SJCRH30 (cell line): ENCODE data around the gene RHOH. TPM values are rescaled to one million over a fixed set of nuclear protein-coding genes. Genes with fewer than 3 reads are reported as not detected.

Experiments
- DNase-seq, 2 experiments: peaks; one replicate each; pipeline ENCODE4 v3.0.0-alpha.2; 2015 to 2020
- H3K27ac ChIP-seq: fragments of 250-450 bp; sonication (Bioruptor Pico); 2 replicates; pipeline ENCODE4 v1.5.1; 2020; ENCODE audit warnings: mild to moderate bottlenecking, moderate library complexity
- H3K27me3 ChIP-seq: fragments of 250-450 bp; sonication (Bioruptor Pico); 2 replicates; pipeline ENCODE4 v1.5.1; 2020; ENCODE audit warnings: mild to moderate bottlenecking, moderate library complexity
- H3K36me3 ChIP-seq: fragments of 250-450 bp; sonication (Bioruptor Pico); 2 replicates; pipeline ENCODE4 v1.5.1; 2020; ENCODE audit warnings: mild to moderate bottlenecking, moderate library complexity
- H3K4me1 ChIP-seq: fragments of 250-450 bp; sonication (Bioruptor Pico); 2 replicates; pipeline ENCODE4 v1.5.1; 2020; ENCODE audit warnings: mild to moderate bottlenecking, moderate library complexity
- H3K4me3 ChIP-seq: fragments of 250-450 bp; sonication (Bioruptor Pico); 2 replicates; pipeline ENCODE4 v1.5.1; 2020; ENCODE audit warnings: mild to moderate bottlenecking, moderate library complexity
- H3K9me3 ChIP-seq: fragments of 250-450 bp; sonication (Bioruptor Pico); replicated peaks from 2 replicates; pipeline ENCODE4 v1.5.1; 2020; ENCODE audit warnings: mild to moderate bottlenecking, moderate library complexity
- total RNA-seq: library from RNA; depleted of rRNA; stranded (reverse); fragments of >200 nt; shearing (Covaris generic); gene quantifications from 2 replicates; pipeline ENCODE4 v1.2.3, GENCODE V29; 2014

The RHOH gene
- total RNA-seq, 1 experiment from 2014 or later: not detected

DNA sequence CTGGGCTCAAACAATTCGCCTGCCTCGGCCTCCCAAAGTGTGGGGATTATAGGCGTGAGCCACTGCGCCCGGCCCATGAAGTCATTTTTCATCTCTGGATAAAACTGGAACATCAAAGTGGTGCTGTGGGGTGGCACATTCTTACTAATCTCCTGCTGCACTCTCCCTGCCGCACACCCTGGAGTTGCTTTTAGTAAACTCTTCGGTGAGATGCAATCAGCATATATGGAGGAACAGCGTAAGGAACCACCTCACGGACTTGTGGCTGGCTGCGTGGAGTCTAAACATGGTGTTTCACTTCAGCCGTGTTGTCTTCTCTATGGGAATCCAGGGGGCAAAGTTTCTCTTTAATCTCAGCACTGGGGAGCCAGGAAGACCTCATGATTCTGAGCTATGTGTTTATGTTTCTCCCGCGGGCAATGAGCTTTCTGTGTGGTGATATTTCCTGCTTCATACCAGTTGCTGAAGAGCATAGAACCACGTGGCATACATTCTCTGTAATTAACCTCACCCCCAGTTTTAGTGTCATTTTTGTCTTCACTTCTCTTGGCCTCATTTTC, 2.1 kb upstream of the RHOH start:
- no peak overlapping the region for H3K27ac ChIP-seq
- no peaks in the 10 kb centered on the region for H3K27me3 ChIP-seq
- DNase-seq: peak; percentile 21 to 58
- H3K9me3 ChIP-seq: no peaks in the 10 kb centered on the region
- H3K4me3 ChIP-seq: peak overlapping the region; percentile 28
- peaks cover 5% of the 10 kb centered on the region; the same call in 1 of the 2 replicates for H3K4me1 ChIP-seq
- no peaks in the 10 kb centered on the region for H3K36me3 ChIP-seq

DNA sequence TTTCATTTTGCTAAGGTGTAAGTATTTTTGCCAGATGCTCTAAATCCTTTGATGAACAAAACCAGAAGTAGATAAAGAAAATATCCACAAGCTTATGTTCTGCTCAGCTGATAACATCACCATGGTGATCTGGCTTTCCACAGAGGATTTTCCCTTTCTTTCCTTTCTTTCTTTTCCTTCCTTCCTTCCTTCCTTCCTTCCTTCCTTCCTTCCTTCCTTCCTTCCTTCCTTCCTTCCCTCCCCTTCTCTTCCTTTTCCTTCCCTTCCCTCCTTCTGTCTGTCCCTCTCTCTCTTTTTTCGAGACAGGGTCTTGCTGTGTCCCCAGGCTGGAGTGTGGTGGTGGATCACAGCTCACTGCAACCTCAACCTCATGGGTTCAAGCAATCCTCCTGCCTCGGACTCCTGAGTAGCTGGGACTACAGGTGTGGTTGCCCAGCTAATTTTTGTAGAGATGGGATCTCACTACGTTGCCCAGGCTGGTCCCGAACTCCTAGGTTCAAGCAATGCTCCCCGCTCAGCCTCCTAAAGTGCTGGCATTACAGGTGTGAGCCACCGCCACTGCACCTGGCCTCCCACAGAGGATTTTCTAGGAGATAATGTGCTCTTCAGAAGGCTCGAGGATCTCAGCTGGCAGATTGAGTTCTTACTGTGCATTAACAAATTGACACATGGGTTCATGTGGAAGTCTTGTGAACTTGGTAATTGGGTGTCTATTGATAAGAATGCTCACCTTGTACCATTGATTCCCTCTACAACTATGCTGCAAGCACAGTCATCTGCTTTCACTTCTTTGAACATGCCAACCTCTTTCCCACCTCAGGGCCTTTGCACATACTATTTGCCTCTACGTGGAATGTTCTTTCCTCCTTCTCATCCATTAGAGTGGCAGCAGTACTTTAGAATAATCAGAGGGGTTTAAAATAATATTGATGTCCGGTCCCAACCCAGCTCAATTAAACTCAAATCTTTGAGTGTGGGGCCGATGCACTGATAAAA, 1.4 kb upstream of the RHOH start:
- peaks cover 13% of the 10 kb centered on the region; the same call in 1 of the 2 replicates for H3K4me1 ChIP-seq
- H3K27me3 ChIP-seq: no peaks in the 10 kb centered on the region
- no peaks in the 10 kb centered on the region for H3K36me3 ChIP-seq
- H3K4me3 ChIP-seq: peak overlapping the region; percentile 28; the same call in 1 of the 2 replicates
- no peak overlapping the region for H3K27ac ChIP-seq
- no peaks in the 10 kb centered on the region for H3K9me3 ChIP-seq
- no peak for DNase-seq

DNA sequence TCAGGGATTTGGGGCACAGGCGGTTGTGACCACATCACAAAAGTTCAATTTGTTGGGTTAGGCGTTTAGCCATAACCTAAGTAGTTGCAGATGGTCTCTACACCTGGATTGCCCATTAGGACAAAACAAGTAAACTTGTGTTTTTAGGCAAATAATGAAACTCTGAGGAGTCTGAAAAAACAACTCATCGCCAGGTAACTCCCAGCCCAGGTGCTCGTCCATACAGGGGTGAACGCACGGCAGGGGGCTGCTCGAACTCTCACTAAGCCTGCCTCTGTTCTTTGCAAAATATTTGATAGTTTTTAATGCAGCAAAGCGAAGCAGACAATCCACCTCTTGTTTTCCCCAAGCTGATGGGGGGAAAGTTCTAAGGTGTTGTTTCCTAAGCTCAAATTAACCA, 559 bp upstream of the RHOH start:
- DNase-seq: no peak
- no peak overlapping the region for H3K4me3 ChIP-seq
- no peaks in the 10 kb centered on the region for H3K27me3 ChIP-seq
- no peaks in the 10 kb centered on the region for H3K36me3 ChIP-seq
- H3K4me1 ChIP-seq: peaks cover 13% of the 10 kb centered on the region; the same call in 1 of the 2 replicates
- no peaks in the 10 kb centered on the region for H3K9me3 ChIP-seq
- no peak overlapping the region for H3K27ac ChIP-seq

DNA sequence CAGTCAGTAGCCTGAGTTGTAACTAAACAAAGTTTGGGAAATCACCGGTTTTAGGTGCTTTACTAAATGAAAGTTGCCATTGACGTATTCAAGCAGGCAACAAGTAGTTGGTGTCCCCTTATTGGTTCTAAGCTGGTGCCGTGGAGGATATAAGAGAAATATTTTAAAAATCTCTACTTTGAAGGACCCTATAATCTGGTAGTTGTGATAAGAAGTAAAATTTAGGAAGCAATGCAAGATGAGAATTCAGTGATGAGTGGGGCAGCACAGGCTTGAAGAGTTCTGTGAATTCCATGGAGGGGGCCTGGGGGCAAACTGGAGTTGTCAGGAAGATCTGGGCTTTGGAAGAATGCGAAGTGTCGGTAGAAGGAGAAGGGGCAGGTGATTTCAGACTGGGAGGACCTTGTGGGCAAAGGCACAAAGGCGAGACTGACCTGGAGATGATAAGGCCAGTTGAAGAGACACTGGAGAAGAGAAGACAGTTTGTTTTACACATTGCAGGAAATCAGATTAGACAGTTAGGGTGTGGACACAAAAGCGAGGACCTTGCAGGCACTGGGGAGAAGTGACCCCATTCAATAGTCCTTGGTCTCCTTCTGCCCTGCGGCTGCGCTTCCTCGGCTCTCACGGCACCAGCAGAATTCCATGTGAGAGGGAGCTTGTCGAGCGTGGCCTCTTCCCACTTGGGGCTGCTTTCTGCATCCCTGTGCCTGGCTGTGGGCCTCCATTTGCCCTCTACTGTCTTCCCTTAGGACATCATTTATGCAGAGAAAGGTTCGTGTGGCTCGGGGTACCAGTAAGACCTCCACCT, 1.3 kb downstream of the RHOH start:
- DNase-seq: no peak
- H3K4me1 ChIP-seq: peaks cover 13% of the 10 kb centered on the region; the same call in 1 of the 2 replicates
- H3K27ac ChIP-seq: no peak overlapping the region
- no peak overlapping the region for H3K4me3 ChIP-seq
- H3K36me3 ChIP-seq: no peaks in the 10 kb centered on the region
- H3K9me3 ChIP-seq: no peaks in the 10 kb centered on the region
- no peaks in the 10 kb centered on the region for H3K27me3 ChIP-seq

DNA sequence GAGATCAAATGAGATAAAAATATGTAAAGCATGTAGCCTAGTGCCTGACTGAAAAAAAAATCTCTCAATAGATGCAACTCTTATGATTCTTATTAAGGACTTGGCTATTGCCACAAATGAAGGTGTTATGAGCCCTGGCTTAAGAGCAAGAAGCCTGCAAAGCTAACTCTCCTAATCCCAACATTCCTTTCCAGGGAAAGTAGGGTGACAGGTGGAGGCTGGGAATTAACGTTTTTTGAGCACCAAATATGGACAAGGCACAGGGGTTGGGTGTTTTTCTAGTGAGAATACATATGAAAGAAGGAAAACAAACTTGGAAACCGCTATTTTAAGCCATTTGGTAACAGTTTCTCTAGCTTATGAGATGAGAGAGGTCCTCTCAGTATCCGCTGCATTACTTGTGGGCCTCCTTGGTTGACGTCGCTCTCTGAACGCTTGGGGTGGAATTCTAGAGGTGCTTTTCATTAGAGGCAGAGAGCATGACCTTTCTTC, 2.4 kb downstream of the RHOH start:
- Histone ChIP-seq H3K27ac (no peak overlapping the region), H3K4me3 (no peak overlapping the region), H3K9me3 (no peaks in the 10 kb centered on the region), H3K4me1 (peaks cover 13% of the 10 kb centered on the region; the same call in 1 of the 2 replicates), H3K27me3 (no peaks in the 10 kb centered on the region), H3K36me3 (no peaks in the 10 kb centered on the region)
- DNase-seq: no peak

DNA sequence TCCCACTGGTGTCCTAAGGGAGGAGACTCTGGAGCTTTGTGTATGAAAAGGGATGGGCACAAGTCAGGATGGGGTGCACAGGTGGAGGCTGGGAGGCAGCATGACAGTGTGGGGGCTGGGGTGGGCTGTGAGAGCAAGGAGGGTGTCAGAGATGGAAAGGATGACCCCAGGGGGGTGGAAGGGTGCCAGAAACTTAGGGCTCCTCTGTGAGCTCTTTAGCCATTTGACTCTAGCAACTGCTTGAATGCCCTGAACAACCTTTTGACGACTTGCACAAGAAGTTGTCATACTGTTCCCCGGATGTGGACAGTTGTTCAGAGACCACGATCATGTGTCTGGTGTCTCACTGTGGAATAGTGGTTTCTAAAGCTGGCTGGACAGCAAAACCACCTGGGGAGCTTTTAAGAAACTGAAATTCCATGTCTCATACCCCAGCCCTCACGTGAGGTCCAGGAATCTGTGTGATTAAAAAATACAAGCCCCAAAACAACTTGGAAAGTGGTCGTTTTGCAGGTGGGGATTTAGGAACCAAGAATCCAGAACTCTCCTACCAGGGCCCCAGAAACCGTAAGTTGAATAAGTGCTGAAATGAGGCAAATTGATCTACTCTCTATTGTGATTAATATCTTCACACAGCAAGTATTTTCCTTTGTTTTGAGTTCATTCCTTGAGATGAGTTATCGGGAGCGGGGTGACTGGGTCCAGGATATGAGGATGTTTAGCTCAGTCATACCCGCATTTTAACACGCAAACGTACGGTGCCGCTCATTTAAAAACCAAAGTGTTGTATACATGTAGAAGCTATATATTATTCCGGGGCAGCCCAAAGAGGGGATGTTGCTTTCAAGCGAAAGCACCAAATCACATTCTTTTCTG, 3.4 kb downstream of the RHOH start:
- DNase-seq: peak in 1 of 2 experiments; percentile 23
- no peaks in the 10 kb centered on the region for H3K36me3 ChIP-seq
- H3K4me1 ChIP-seq: peaks cover 8% of the 10 kb centered on the region; the same call in 1 of the 2 replicates
- no peaks in the 10 kb centered on the region for H3K9me3 ChIP-seq
- no peaks in the 10 kb centered on the region for H3K27me3 ChIP-seq
- no peak overlapping the region for H3K27ac ChIP-seq
- no peak overlapping the region for H3K4me3 ChIP-seq

DNA sequence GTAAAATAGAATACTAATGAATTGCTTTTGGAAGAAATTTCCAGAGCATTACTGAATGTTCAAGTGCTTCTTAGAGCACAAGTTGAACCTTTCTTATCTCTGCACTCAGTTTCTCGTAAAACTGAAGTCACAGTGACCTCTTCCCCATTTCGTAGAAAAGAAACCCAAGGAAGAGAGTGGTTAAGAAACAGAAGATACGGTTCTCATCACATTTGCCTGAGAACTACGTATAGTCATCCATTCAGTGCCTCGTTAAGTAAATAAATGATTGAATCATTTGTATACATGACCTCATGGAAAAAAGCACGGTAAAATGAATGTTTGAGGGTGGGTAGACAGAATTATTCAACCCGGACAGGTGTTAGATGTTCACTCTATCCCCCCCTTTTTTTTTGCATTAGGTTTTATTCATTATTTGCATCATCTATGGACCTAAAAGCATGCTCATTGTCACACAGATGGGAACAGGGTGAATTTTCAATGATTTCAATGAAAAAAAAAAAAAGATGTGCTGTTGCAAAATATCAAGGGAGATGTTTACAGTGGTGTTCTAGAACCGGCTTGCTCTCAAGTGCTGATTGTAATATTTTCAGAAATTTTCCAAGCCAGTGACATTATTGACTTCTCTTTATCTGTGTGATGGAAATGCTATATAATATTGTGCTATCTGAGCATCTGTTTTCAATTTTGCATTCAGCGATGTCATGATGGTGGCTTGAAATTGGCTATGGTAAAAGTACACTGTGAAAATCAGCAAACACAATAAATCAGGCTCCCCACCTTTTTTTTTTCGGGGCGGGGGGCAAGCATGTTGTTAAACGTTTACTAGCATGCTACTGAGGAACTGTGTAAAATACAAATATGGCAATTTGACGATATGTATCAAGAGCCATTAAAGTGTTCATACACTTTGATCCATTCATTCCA, 4.3 kb downstream of the RHOH start:
- H3K4me3 ChIP-seq: no peak overlapping the region

DNA sequence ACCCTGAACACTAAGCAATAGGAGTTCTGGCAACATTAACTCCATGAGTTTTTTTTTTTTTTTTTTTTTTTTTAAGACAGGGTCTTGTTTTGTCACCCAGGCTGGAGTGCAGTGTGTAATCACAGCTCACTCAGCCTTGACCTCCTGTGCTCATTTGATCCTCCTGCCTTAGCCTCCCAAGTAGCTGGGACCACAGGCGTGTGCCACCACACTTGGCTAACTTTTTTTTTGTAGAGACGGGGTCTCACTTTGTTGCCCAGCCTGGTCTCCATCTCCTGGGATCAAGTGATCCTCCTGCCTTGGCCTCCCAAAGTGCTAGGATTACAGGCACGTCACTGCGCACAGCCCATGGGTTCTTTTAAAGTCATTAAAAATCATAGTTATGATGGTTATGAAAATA, 5.1 kb downstream of the RHOH start:
- Histone ChIP-seq H3K4me3 (no peak overlapping the region), H3K27ac (no peak overlapping the region), H3K27me3 (no peaks in the 10 kb centered on the region), H3K9me3 (no peaks in the 10 kb centered on the region), H3K36me3 (no peaks in the 10 kb centered on the region), H3K4me1 (peaks cover 8% of the 10 kb centered on the region; the same call in 1 of the 2 replicates)
- no peak for DNase-seq

More for the DNA sequence above, 4.3 kb downstream of the RHOH start:
- no peak for DNase-seq
- H3K4me1 ChIP-seq: peaks cover 8% of the 10 kb centered on the region; the same call in 1 of the 2 replicates
- no peaks in the 10 kb centered on the region for H3K27me3 ChIP-seq
- H3K9me3 ChIP-seq: no peaks in the 10 kb centered on the region
- no peak overlapping the region for H3K27ac ChIP-seq
- no peaks in the 10 kb centered on the region for H3K36me3 ChIP-seq

DNA sequence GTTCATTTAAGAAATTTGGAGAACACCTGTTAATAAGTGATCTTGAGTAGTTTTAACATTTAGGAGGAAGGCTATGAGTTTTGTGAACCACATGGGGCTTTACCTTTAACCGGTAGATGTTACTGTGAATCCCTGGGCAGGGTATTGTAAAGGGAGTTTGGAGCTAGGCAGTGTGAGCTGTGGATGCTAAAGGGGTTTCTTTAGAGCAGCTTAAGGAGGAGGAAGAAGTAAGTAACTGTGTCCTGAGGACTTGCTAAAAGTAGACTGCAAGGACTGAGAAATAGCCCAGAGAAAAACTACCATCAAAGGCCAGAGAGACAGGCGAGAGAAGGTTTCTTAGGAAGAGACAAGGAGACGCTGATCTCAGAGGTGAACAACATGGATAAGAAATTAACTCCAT, 5.6 kb downstream of the RHOH start:
- DNase-seq: no peak
- H3K4me1 ChIP-seq: peaks cover 8% of the 10 kb centered on the region; the same call in 1 of the 2 replicates
- H3K36me3 ChIP-seq: no peaks in the 10 kb centered on the region
- no peaks in the 10 kb centered on the region for H3K27me3 ChIP-seq
- H3K9me3 ChIP-seq: no peaks in the 10 kb centered on the region
- no peak overlapping the region for H3K4me3 ChIP-seq
- H3K27ac ChIP-seq: no peak overlapping the region

DNA sequence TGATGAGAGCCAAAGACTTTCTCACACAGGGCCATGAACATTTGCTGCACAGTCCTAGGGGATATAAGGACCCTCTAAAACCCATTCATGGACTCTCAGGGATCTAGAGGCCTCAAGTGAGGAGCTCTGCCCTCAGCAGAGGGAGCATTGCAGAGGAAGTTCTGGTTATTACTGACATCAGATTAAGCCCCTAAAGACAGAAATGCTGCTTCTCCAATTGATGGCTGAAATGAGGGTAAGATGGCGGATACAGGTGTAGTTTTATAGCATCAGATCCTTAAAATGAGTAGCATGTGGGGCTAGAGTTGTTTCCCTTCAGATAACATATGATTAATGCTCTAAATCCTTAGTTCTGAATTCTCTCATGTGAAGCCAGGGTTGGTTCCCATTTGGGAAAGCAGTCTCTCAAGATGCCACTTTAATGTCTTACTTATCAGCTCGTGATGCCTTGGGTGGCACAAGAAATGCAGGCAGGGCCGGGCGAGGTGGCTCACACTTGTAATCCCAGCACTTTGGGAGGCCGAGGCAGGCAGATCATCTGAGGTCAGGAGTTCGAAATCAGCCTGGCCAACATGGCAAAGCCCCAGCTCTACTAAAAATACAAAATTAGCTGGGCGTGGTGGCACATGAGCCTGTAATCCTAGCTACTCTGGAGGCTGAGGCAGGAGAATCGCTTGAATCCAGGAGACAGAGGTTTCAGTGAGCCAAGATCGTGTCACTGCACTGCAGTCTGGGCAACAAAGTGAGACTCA, 7.9 kb downstream of the RHOH start:
- Histone ChIP-seq H3K27ac (no peak overlapping the region), H3K9me3 (no peaks in the 10 kb centered on the region), H3K36me3 (no peaks in the 10 kb centered on the region), H3K4me1 (peaks cover 8% of the 10 kb centered on the region; the same call in 1 of the 2 replicates), H3K4me3 (no peak overlapping the region), H3K27me3 (no peaks in the 10 kb centered on the region)
- no peak for DNase-seq

DNA sequence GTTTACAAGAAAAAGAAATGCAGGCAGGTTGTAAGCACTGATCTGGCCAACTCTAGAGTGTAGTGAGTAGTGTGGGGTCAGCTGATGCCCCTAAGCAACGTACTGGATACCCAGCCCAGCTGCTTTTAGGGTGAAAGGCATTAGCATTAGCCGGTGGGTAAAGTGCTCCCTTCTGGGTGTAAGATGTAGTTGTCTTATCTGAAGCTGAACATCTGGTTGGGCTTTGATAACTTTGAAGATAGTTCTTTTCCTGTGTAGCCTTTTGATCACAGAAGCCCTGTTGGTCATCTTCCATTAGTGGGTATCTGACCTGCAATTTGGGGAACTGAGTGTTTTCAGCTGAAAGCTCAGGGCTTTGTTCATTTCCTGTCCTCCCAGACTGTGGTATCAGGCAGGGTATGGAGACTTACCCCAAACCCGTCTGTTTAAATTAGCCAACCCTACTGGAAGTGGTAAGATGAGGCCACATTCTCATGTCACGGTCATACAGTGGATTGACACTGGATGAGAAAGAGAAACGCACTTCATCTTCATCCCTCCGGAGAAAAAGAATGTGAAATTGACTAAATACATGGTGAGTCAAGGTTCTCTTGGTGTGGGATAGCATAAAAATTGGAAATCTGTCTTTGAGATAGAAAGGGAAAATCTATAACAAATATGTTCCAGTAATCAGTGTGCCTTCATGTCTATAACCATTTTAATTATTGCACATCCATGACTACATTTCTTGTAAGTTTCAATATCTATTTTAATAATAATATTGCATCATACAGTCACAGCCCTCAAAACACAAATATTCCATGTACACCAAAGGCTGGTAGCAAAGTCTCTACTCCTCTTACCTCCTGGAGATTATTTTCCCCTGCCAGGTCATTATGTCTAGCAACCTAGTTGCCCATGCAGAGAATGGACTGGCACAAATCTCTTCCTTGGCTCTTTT, 8.7 kb downstream of the RHOH start:
- no peaks in the 10 kb centered on the region for H3K27me3 ChIP-seq
- H3K36me3 ChIP-seq: no peaks in the 10 kb centered on the region
- H3K4me3 ChIP-seq: no peak overlapping the region
- no peaks in the 10 kb centered on the region for H3K9me3 ChIP-seq
- no peak for DNase-seq
- H3K4me1 ChIP-seq: no peaks in the 10 kb centered on the region; the same call in 1 of the 2 replicates
- H3K27ac ChIP-seq: no peak overlapping the region
